Upper lobe of left lung (tissue), 4 donors: ENCODE measurements around the gene CTAG1B.
"Not testable (repeated sequence)": the region's sequence is repeated elsewhere in the genome, so short reads cannot be mapped to it uniquely, and the experiment has no call there.

ENCODE experiments used
- EP300 ChIP-seq, 4 donors: sonication (generic); formaldehyde crosslinking; IDR thresholded peaks; one replicate each; pipeline ENCODE4 v1.5.1; 2017; ENCODE audit warnings: antibody characterized with exemption in 4 of 4, control low read depth in 2 of 4
- POLR2A ChIP-seq, 4 donors: fragments of 450-650 bp; IDR thresholded peaks; one replicate each; pipeline ENCODE4 v1.5.1; 2016 to 2017; ENCODE audit warnings: antibody characterized with exemption in 4 of 4, mild to moderate bottlenecking in 2 of 4
- POLR2AphosphoS5 ChIP-seq, 2 donors: sonication (generic); formaldehyde crosslinking; IDR thresholded peaks; one replicate each; pipeline ENCODE4 v1.5.1; 2017; ENCODE audit warnings: antibody characterized with exemption in 2 of 2
- TF ChIP-seq, protein P1 (sequence below), 6 experiments: fragments of 450-650 bp in 4 of 6; fragments of 200-600 bp in 2 of 6; sonication (generic) in 2 of 6; IDR thresholded peaks; one replicate each; pipeline ENCODE4 v1.5.1; 2016 to 2019; ENCODE audit warnings: antibody characterized with exemption in 6 of 6

DNA sequence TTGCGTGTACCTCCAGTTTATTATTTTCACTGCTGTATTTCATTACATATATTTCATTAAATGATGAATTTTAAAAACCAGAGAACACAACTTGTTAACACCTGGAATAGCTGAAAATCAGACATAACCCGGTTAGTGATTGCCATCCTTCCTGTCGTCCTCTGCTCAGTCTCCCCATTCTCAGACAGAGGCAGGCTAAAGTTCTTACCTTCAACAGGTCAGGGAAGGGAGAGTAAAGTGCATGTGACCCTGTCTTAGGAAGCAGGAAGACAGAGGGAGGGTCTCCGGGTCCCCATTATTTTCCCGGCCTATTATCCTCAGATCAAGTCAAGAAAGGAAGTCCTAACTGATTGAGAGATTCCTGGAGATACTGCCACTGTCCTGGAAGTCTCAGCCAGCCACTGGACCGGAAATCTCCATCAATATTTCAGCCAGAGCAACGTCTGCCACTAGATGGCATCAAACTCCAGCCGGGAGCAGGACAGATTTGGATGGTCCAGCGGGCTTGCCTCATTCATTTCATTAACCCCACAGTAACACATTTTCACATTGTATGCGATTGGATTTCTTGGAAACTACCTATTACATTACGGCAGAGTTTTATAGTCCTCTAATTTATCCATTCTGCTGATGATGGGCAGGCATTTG is 1.8 kb upstream of the CTAG1B start:
- TF ChIP-seq, protein P1, sequence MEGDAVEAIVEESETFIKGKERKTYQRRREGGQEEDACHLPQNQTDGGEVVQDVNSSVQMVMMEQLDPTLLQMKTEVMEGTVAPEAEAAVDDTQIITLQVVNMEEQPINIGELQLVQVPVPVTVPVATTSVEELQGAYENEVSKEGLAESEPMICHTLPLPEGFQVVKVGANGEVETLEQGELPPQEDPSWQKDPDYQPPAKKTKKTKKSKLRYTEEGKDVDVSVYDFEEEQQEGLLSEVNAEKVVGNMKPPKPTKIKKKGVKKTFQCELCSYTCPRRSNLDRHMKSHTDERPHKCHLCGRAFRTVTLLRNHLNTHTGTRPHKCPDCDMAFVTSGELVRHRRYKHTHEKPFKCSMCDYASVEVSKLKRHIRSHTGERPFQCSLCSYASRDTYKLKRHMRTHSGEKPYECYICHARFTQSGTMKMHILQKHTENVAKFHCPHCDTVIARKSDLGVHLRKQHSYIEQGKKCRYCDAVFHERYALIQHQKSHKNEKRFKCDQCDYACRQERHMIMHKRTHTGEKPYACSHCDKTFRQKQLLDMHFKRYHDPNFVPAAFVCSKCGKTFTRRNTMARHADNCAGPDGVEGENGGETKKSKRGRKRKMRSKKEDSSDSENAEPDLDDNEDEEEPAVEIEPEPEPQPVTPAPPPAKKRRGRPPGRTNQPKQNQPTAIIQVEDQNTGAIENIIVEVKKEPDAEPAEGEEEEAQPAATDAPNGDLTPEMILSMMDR (IDR thresholded peaks at IDR 0.05): not testable (repeated sequence)
- TF ChIP-seq POLR2A, POLR2AphosphoS5, EP300 (IDR thresholded peaks at IDR 0.05): not testable (repeated sequence)
